Caco-2 (cell line): Measurements from ENCODE around the gene RALGPS2. TPM values are rescaled to one million over a fixed set of nuclear protein-coding genes. Genes with fewer than 3 reads are reported as not detected.

Source experiments
- BruUV-seq: library from RNA; stranded (reverse); fragments of 400-500 nt; replicated peaks from 2 replicates; lab custom pipeline; 2021; lab: Mats Ljungman, UMichigan
- CTCF ChIA-PET: fragments of 300-600 bp; sonication (Branson Sonifier 250); formaldehyde crosslinking; loops from one replicate; lab custom pipeline; 2022; ENCODE audit warnings: antibody characterized with exemption; lab: Charles Lee
- POLR2A ChIA-PET: fragments of 300-600 bp; sonication (Branson Sonifier 250); formaldehyde crosslinking; loops from one replicate; lab custom pipeline; 2022; ENCODE audit warnings: antibody characterized with exemption; lab: Charles Lee
- DNase-seq, 2 experiments: peaks; one replicate each; pipeline versions ENCODE4 v3.0.0 to v3.0.0-alpha.2; 2020 to 2022
- H3K27me3 ChIP-seq: replicated peaks from 2 replicates; pipeline ENCODE4 v1.6.0; 2011; ENCODE audit warnings: low read length; ENCODE audit not compliant: control insufficient read depth, insufficient read depth
- H3K36me3 ChIP-seq: 2 replicates; pipeline ENCODE4 v1.5.1; 2011; ENCODE audit warnings: low read length; ENCODE audit not compliant: control insufficient read depth, insufficient read depth
- H3K4me1 ChIP-seq: fragments of 250-450 bp; sonication (Bioruptor Pico); 2 replicates; pipeline ENCODE4 v1.5.1; 2020; ENCODE audit warnings: mild to moderate bottlenecking
- H3K4me3 ChIP-seq: 2 replicates; pipeline ENCODE4 v1.5.1; 2011; ENCODE audit warnings: low read depth, mild to moderate bottlenecking, control low read depth, low read length
- H3K9me3 ChIP-seq: fragments of 250-450 bp; sonication (Bioruptor Pico); 2 replicates; pipeline ENCODE4 v1.5.1; 2020; ENCODE audit warnings: mild to moderate bottlenecking, moderate library complexity
- H3K27ac Mint-ChIP-seq: one replicate; pipeline ENCODE4 v1.8.0; 2022; ENCODE audit warnings: mixed read lengths; ENCODE audit not compliant: unreplicated experiment
- H3K27me3 Mint-ChIP-seq: one replicate; pipeline ENCODE4 v1.8.0; 2022; ENCODE audit warnings: mixed read lengths; ENCODE audit not compliant: insufficient read depth, unreplicated experiment
- H3K36me3 Mint-ChIP-seq: one replicate; pipeline ENCODE4 v1.8.0; 2022; ENCODE audit warnings: mild to moderate bottlenecking, mixed read lengths; ENCODE audit not compliant: insufficient read depth, unreplicated experiment
- H3K4me1 Mint-ChIP-seq: one replicate; pipeline ENCODE4 v1.8.0; 2022; ENCODE audit warnings: low read depth, mixed read lengths; ENCODE audit not compliant: unreplicated experiment
- H3K4me3 Mint-ChIP-seq: one replicate; pipeline ENCODE4 v1.8.0; 2022; ENCODE audit warnings: mild to moderate bottlenecking, moderate library complexity, mixed read lengths; ENCODE audit not compliant: unreplicated experiment
- H3K9me3 Mint-ChIP-seq: one replicate; pipeline ENCODE4 v1.8.0; 2022; ENCODE audit warnings: mixed read lengths; ENCODE audit not compliant: unreplicated experiment
- intact Hi-C: fragments of 100-400 bp; cut with micrococcal nuclease; formaldehyde crosslinking; loops from one replicate; pipeline ENCODE4 v1.10.0; 2022; ENCODE audit not compliant: unreplicated experiment
- total RNA-seq: library from RNA; stranded (reverse); gene quantifications from 2 replicates; pipeline ENCODE4 v1.2.3, GENCODE V29; 2022
- TF ChIP-seq, protein P1 (sequence below), 2 experiments: fragments of 200-600 bp in 1 of 2; IDR thresholded peaks; 1 replicate in 1 of 2; 2 replicates in 1 of 2; pipeline versions ENCODE4 v1.5.1 to v1.8.0; 2011 to 2022; ENCODE audit warnings: antibody characterized with exemption in 1 of 2, control low read depth in 1 of 2, inconsistent platforms in 1 of 2, low read depth in 1 of 2, low read length in 1 of 2, mild to moderate bottlenecking in 1 of 2, moderate library complexity in 1 of 2; ENCODE audit not compliant: insufficient read depth in 1 of 2, severe bottlenecking in 1 of 2, unreplicated experiment in 1 of 2

Gene RALGPS2
- total RNA-seq, 1 experiment from 2014 or later = 26.1 TPM

DNA sequence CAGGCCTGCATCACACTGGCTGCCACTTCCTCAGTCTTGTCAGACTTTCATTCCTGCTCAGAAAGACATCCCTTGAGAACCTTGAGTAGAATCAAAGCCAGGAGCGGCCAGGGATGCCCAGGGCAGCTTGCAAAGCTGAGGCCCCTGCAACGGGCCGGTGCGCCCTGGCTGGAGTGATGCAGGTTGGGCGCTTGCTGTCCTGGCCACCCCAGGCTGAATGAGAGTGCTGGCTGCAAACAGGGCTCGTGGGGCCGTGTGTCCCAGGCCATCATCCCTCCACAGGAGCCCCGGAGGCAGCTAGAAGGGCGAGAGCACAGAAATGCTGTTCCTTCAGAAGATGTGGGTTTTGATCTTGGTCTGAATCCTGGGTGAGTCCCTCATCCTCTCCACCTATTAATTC, 233.4 kb downstream of the RALGPS2 start:
- Mint-ChIP-seq H3K27ac (no peak overlapping the region), H3K27me3 (no peaks in the 10 kb centered on the region), H3K36me3 (no peaks in the 10 kb centered on the region), H3K9me3 (no peaks in the 10 kb centered on the region), H3K4me1 (no peaks in the 10 kb centered on the region), H3K4me3 (no peak overlapping the region)
- Histone ChIP-seq H3K4me1 (no peaks in the 10 kb centered on the region), H3K27me3 (no peaks in the 10 kb centered on the region), H3K36me3 (no peaks in the 10 kb centered on the region), H3K9me3 (no peaks in the 10 kb centered on the region), H3K4me3 (no peak overlapping the region)
- no TSS peak for BruUV-seq
- POLR2A ChIA-PET = no interaction called here
- TF ChIP-seq, protein P1, sequence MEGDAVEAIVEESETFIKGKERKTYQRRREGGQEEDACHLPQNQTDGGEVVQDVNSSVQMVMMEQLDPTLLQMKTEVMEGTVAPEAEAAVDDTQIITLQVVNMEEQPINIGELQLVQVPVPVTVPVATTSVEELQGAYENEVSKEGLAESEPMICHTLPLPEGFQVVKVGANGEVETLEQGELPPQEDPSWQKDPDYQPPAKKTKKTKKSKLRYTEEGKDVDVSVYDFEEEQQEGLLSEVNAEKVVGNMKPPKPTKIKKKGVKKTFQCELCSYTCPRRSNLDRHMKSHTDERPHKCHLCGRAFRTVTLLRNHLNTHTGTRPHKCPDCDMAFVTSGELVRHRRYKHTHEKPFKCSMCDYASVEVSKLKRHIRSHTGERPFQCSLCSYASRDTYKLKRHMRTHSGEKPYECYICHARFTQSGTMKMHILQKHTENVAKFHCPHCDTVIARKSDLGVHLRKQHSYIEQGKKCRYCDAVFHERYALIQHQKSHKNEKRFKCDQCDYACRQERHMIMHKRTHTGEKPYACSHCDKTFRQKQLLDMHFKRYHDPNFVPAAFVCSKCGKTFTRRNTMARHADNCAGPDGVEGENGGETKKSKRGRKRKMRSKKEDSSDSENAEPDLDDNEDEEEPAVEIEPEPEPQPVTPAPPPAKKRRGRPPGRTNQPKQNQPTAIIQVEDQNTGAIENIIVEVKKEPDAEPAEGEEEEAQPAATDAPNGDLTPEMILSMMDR (IDR thresholded peaks at IDR 0.05; ENCODE audit: insufficient read depth in 1 of 2, low read depth in 1 of 2, low read length in 1 of 2, severe bottlenecking in 1 of 2, unreplicated experiment in 1 of 2) = no peak
- intact Hi-C loops = no loop called here
- CTCF ChIA-PET = no interaction called here
- no peak for DNase-seq

DNA sequence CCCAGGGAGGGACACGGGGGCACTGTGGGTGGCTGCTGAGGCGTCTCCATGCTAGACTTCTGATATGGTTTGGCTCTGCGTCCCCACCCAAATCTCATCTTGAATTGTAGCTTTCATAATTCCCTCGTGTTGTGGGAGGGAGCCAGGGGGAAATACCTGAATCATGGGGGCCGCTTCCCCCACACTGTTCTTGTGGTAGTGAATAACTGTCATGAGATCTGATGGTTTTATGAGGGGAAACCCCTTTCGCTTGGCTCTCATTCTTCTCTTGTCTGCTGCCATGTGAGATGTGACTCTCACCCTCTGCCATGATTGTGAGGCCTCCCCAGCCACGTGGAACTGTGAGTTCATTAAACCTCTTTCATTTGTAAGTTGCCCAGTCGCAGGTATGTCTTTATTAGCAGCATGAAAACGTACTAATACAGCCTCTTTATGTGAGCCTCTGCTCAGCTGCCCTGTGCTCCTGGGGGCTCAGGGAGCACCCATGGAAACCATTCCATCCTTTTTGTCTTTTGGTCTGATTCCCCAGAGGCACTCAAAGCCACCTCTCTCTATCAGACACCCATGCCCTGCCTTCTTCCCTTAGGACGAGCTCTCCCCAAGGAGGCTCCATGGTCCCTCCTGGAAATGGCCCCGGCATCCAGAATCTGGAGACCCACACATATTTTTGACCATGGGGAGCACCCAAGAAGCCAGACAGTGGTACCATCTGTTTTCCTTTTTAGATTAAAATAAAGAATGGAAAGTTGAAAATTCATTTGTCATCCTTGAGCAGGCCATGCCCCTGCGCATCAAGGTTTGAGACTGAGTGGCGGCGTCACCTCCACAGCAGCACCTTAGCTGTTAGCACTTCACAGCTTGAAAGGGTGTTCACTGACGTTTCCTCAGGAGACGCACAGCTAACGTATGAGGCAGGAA, 234.8 kb downstream of the RALGPS2 start:
- Histone ChIP-seq H3K4me3 (no peak overlapping the region), H3K4me1 (no peaks in the 10 kb centered on the region), H3K36me3 (no peaks in the 10 kb centered on the region), H3K27me3 (no peaks in the 10 kb centered on the region), H3K9me3 (peaks cover 2% of the 10 kb centered on the region; the same call in 1 of the 2 replicates)
- Mint-ChIP-seq H3K4me1 (no peaks in the 10 kb centered on the region), H3K4me3 (no peak overlapping the region), H3K36me3 (no peaks in the 10 kb centered on the region), H3K9me3 (peaks cover 11% of the 10 kb centered on the region), H3K27me3 (no peaks in the 10 kb centered on the region), H3K27ac (no peak overlapping the region)
- intact Hi-C loops = no loop called here
- POLR2A ChIA-PET = interaction anchor here (0.5 kb wide), 2 partner anchors 257 to 420 kb away, joined by 3 read pairs; no protein-coding TSS in a partner anchor
- TF ChIP-seq, protein P1 (IDR thresholded peaks at IDR 0.05; ENCODE audit: insufficient read depth in 1 of 2, low read depth in 1 of 2, low read length in 1 of 2, severe bottlenecking in 1 of 2, unreplicated experiment in 1 of 2) = no peak
- no TSS peak for BruUV-seq
- CTCF ChIA-PET = interaction anchor here (0.6 kb wide), 1 partner anchor 12 kb away, joined by 3 read pairs; no protein-coding TSS in a partner anchor
- DNase-seq = no peak

DNA sequence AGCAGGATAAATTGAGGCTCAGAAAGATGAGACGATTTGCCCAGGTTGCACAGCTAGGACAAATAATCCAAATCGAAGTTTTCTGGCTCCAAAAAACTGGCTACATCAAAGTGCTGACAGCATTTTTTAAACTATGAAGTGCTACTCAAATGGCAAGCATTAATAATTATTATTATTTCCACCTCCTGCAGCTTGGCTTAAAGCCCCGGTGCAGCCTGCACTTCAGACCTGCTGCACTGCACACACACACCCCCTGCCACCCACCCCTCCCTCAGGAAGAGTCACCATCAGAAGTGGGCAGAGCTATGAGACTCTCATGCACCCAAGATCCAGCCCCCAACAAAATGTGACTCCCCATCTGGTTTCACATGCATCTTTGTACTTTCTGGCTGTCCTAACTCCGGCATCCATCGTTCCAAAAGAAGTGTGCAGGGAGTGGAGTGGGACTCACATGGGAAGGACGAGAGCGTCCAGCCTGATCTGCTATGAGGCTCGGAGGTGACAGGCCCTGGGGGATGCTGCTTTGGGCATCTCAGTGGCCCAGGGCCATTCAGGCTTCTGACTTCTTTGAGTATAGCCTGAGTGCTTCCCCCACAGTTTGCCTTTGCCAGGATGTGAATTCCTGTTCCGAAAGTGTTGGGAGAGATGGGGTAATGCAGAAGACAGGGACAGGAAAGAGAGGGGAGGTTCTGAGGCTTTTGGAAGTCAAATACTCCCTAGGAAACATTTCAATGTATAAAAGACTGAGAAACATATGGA, 235.6 kb downstream of the RALGPS2 start:
- ChIA-PET POLR2A (interaction anchor here (0.5 kb wide), 2 partner anchors 258 to 421 kb away, joined by 3 read pairs; no protein-coding TSS in a partner anchor), CTCF (interaction anchor here (0.6 kb wide), 1 partner anchor 11 kb away, joined by 3 read pairs; no protein-coding TSS in a partner anchor)
- Mint-ChIP-seq H3K9me3 (peaks cover 20% of the 10 kb centered on the region), H3K27ac (no peak overlapping the region), H3K4me3 (no peak overlapping the region), H3K36me3 (no peaks in the 10 kb centered on the region), H3K27me3 (no peaks in the 10 kb centered on the region), H3K4me1 (no peaks in the 10 kb centered on the region)
- DNase-seq = no peak
- Histone ChIP-seq H3K4me3 (no peak overlapping the region), H3K4me1 (no peaks in the 10 kb centered on the region), H3K27me3 (no peaks in the 10 kb centered on the region), H3K9me3 (peaks cover 9% of the 10 kb centered on the region), H3K36me3 (no peaks in the 10 kb centered on the region)
- intact Hi-C loops = no loop called here
- TF ChIP-seq, protein P1 (IDR thresholded peaks at IDR 0.05; ENCODE audit: insufficient read depth in 1 of 2, low read depth in 1 of 2, low read length in 1 of 2, severe bottlenecking in 1 of 2, unreplicated experiment in 1 of 2) = no peak
- BruUV-seq = no TSS peak
